H1 (cell line): ENCODE results near the gene GSDMA. TPM values are rescaled to one million over a fixed set of nuclear protein-coding genes. Genes with fewer than 3 reads are reported as not detected.
A peak's percentile ranks its signal among the peaks of the same experiment; 100 is the strongest.

Experiments used
- CTCF ChIA-PET: fragments of 300-600 bp; sonication (Branson Sonifier 250); formaldehyde crosslinking; loops from one replicate; lab custom pipeline; 2021; ENCODE audit not compliant: partially characterized antibody; lab: Charles Lee
- POLR2A ChIA-PET: fragments of 300-600 bp; sonication (Branson Sonifier 250); formaldehyde crosslinking; loops from one replicate; lab custom pipeline; 2021; ENCODE audit warnings: inconsistent platforms; ENCODE audit not compliant: partially characterized antibody; lab: Charles Lee
- DNase-seq, 2 experiments: peaks; one replicate each; pipeline versions ENCODE4 v3.0.0 to v3.0.0-alpha.2; 2010 to 2022; ENCODE audit warnings: low spot score in 2 of 2, low read depth in 1 of 2, mixed read lengths in 1 of 2
- FAIRE-seq: peaks from 2 replicates; lab custom pipeline; 2011; peaks lifted over from hg19 to GRCh38; lab: Jason Lieb, UNC
- H2AFZ ChIP-seq: 2 replicates; pipeline ENCODE4 v1.8.1; 2012; ENCODE audit warnings: low read length, inconsistent platforms
- H2AK5ac ChIP-seq: 2 replicates; pipeline ENCODE4 v1.6.1; 2013; ENCODE audit warnings: low read depth, low read length
- H2BK120ac ChIP-seq: replicated peaks from 2 replicates; pipeline ENCODE3; 2013; ENCODE audit warnings: low read depth, low read length, inconsistent platforms
- H2BK12ac ChIP-seq: 2 replicates; pipeline ENCODE4 v1.6.1; 2013; ENCODE audit warnings: low read depth, low read length
- H2BK15ac ChIP-seq: 2 replicates; pipeline ENCODE4 v1.6.1; 2013; ENCODE audit warnings: low read length
- H2BK20ac ChIP-seq: 2 replicates; pipeline ENCODE4 v1.6.1; 2013; ENCODE audit warnings: low read length
- H2BK5ac ChIP-seq: 2 replicates; pipeline ENCODE4 v1.6.1; 2013; ENCODE audit warnings: low read depth, low read length
- H3K14ac ChIP-seq: 2 replicates; pipeline ENCODE4 v1.6.1; 2013; ENCODE audit warnings: inconsistent platforms; ENCODE audit not compliant: insufficient read length
- H3K18ac ChIP-seq: 2 replicates; pipeline ENCODE4 v1.6.1; 2013; ENCODE audit warnings: low read length; ENCODE audit errors: extremely low read depth
- H3K23ac ChIP-seq: 2 replicates; pipeline ENCODE4 v1.6.1; 2013; ENCODE audit warnings: inconsistent platforms; ENCODE audit not compliant: insufficient read length
- H3K23me2 ChIP-seq: 2 replicates; pipeline ENCODE4 v1.6.1; 2013; ENCODE audit warnings: low read depth, low read length
- H3K27ac ChIP-seq: 2 replicates; pipeline ENCODE4 v1.6.1; 2011; ENCODE audit warnings: low read depth, low read length, inconsistent platforms
- H3K27me3 ChIP-seq, 4 experiments: replicated peaks in 1 of 4; 1 replicate in 1 of 4; 2 replicates in 3 of 4; pipeline versions ENCODE4 v1.6.1 to v1.8.1; 2011 to 2013; ENCODE audit warnings: low read length in 3 of 4, mild to moderate bottlenecking in 3 of 4, inconsistent platforms in 2 of 4, mixed read lengths in 2 of 4, moderate library complexity in 1 of 4; ENCODE audit not compliant: control insufficient read depth in 3 of 4, insufficient read depth in 3 of 4; ENCODE audit errors: extremely low read depth in 1 of 4
- H3K36me3 ChIP-seq, 4 experiments: 2 replicates each; pipeline versions ENCODE4 v1.6.1 to v1.8.1; 2011 to 2013; ENCODE audit warnings: mild to moderate bottlenecking in 4 of 4, low read length in 3 of 4, moderate library complexity in 2 of 4, control low read depth in 1 of 4, inconsistent platforms in 1 of 4; ENCODE audit not compliant: insufficient read depth in 4 of 4, control insufficient read depth in 2 of 4
- H3K4ac ChIP-seq: replicated peaks from 2 replicates; pipeline ENCODE3; 2013; ENCODE audit warnings: low read length, low read depth, mixed read lengths, inconsistent platforms; ENCODE audit not compliant: insufficient read length
- H3K4me1 ChIP-seq, 4 experiments: replicated peaks in 1 of 4; 1 replicate in 1 of 4; 2 replicates in 3 of 4; pipeline versions ENCODE4 v1.6.1 to v1.8.1; 2011 to 2013; ENCODE audit warnings: low read length in 3 of 4, inconsistent platforms in 2 of 4, mixed read lengths in 1 of 4; ENCODE audit not compliant: insufficient read depth in 4 of 4, control insufficient read depth in 3 of 4
- H3K4me2 ChIP-seq, 2 experiments: 2 replicates each; pipeline versions ENCODE4 v1.6.1 to v1.8.1; 2011 to 2013; ENCODE audit warnings: low read depth in 2 of 2, low read length in 2 of 2, control low read depth in 1 of 2, inconsistent platforms in 1 of 2, mild to moderate bottlenecking in 1 of 2; ENCODE audit not compliant: insufficient read depth in 1 of 2
- H3K4me3 ChIP-seq, 4 experiments: fragments of 200-600, 300-600 bp in 1 of 4; sonication (generic), shearing (Covaris generic), sonication (Bioruptor Twin) in 1 of 4; 2 replicates each; pipeline versions ENCODE4 v1.5.1 to v1.8.1; 2011 to 2016; ENCODE audit warnings: low read length in 4 of 4, low read depth in 3 of 4, control low read depth in 2 of 4, inconsistent platforms in 2 of 4, mild to moderate bottlenecking in 2 of 4, mixed read lengths in 1 of 4, moderate library complexity in 1 of 4; ENCODE audit not compliant: insufficient read depth in 2 of 4; ENCODE audit errors: extremely low read depth in 1 of 4
- H3K56ac ChIP-seq: replicated peaks from 2 replicates; pipeline ENCODE3; 2013; ENCODE audit warnings: low read depth, mild to moderate bottlenecking, mixed read lengths, low read length, inconsistent platforms; ENCODE audit not compliant: insufficient read length
- H3K79me1 ChIP-seq: 2 replicates; pipeline ENCODE4 v1.6.1; 2013; ENCODE audit warnings: low read depth, low read length, control low read depth
- H3K79me2 ChIP-seq, 2 experiments: 2 replicates each; pipeline versions ENCODE4 v1.6.1 to v1.8.1; 2012 to 2013; ENCODE audit warnings: low read length in 2 of 2, mild to moderate bottlenecking in 2 of 2, inconsistent platforms in 1 of 2; ENCODE audit not compliant: insufficient read depth in 2 of 2, control insufficient read depth in 1 of 2
- H3K9ac ChIP-seq, 4 experiments: replicated peaks in 1 of 4; 1 replicate in 1 of 4; 2 replicates in 3 of 4; pipeline versions ENCODE4 v1.6.1 to v1.8.1; 2011 to 2013; ENCODE audit warnings: low read depth in 3 of 4, low read length in 3 of 4, control low read depth in 2 of 4, mild to moderate bottlenecking in 2 of 4, moderate library complexity in 2 of 4, inconsistent platforms in 1 of 4; ENCODE audit errors: extremely low read depth in 1 of 4
- H3K9me3 ChIP-seq, 2 experiments: 2 replicates each; pipeline versions ENCODE4 v1.6.1 to v1.8.1; 2012 to 2013; ENCODE audit warnings: mild to moderate bottlenecking in 2 of 2, moderate library complexity in 2 of 2, control low read depth in 1 of 2, inconsistent platforms in 1 of 2, low read depth in 1 of 2, low read length in 1 of 2, mixed read lengths in 1 of 2; ENCODE audit not compliant: insufficient read depth in 2 of 2
- H4K20me1 ChIP-seq, 2 experiments: replicated peaks in 1 of 2; 2 replicates each; pipeline versions ENCODE3 to v1.8.1; 2011 to 2013; ENCODE audit warnings: inconsistent platforms in 2 of 2, low read length in 2 of 2, mild to moderate bottlenecking in 1 of 2; ENCODE audit not compliant: insufficient read depth in 2 of 2, control insufficient read depth in 1 of 2
- H4K5ac ChIP-seq: 2 replicates; pipeline ENCODE4 v1.6.1; 2013; ENCODE audit warnings: low read length, low read depth, mixed read lengths, inconsistent platforms; ENCODE audit not compliant: insufficient read length
- H4K8ac ChIP-seq: 2 replicates; pipeline ENCODE4 v1.8.0; 2013; ENCODE audit warnings: mild to moderate bottlenecking, moderate library complexity, low read length, inconsistent platforms; ENCODE audit not compliant: insufficient read depth; ENCODE audit errors: extremely low read depth
- H4K91ac ChIP-seq: replicated peaks from 2 replicates; pipeline ENCODE3; 2013; ENCODE audit warnings: low read length, mixed read lengths, inconsistent platforms; ENCODE audit not compliant: insufficient read length
- CHD1 ChIP-seq: IDR thresholded peaks from 2 replicates; pipeline ENCODE4 v1.6.1; 2012; ENCODE audit warnings: low read depth, low read length, improper control_type of control experiment
- GTF2F1 ChIP-seq: IDR thresholded peaks from 2 replicates; pipeline ENCODE4 v1.6.1; 2012; ENCODE audit warnings: low read depth, low read length, improper control_type of control experiment, borderline replicate concordance
- JUN ChIP-seq: IDR thresholded peaks from 2 replicates; pipeline ENCODE4 v1.6.1; 2011; ENCODE audit warnings: low read depth, mild to moderate bottlenecking, improper control_type of control experiment, low read length
- POLR2A ChIP-seq, 2 experiments: IDR thresholded peaks; 1 replicate in 1 of 2; 2 replicates in 1 of 2; pipeline ENCODE4 v1.6.1; 2011; ENCODE audit warnings: low read depth in 2 of 2, low read length in 2 of 2, mild to moderate bottlenecking in 2 of 2; ENCODE audit errors: control extremely low read depth in 1 of 2
- SP1 ChIP-seq: IDR thresholded peaks from 2 replicates; pipeline ENCODE4 v1.6.1; 2011; ENCODE audit warnings: low read depth, low read length
- TAF1 ChIP-seq: IDR thresholded peaks from 2 replicates; pipeline ENCODE4 v1.6.1; 2011; ENCODE audit warnings: mild to moderate bottlenecking, low read depth, low read length
- TEAD4 ChIP-seq: IDR thresholded peaks from 2 replicates; pipeline ENCODE4 v1.6.1; 2012; ENCODE audit warnings: low read depth, low read length, inconsistent platforms, mixed read lengths
- USF2 ChIP-seq: IDR thresholded peaks from 2 replicates; pipeline ENCODE4 v1.6.1; 2011; ENCODE audit warnings: low read length, improper control_type of control experiment
- WGBS, 2 experiments: shearing (Covaris generic) in 1 of 2; methylation state at CpG; one replicate each; pipeline versions ENCODE4 v1.1.6 to v1.1.7; 2013 to 2015; ENCODE audit warnings: low lambda C conversion rate in 2 of 2, mixed read lengths in 2 of 2, inconsistent platforms in 1 of 2, low coverage in 1 of 2, missing lambda C conversion rate in 1 of 2; ENCODE audit not compliant: insufficient replicate concordance in 2 of 2, insufficient coverage in 1 of 2, insufficient read length in 1 of 2; ENCODE audit errors: extremely low coverage in 1 of 2, missing lambda C conversion rate in 1 of 2; 5-methylcytosine and 5-hydroxymethylcytosine counted together
- polyA plus RNA-seq, 7 experiments: library from polyadenylated mRNA; depleted of rRNA in 3 of 7; stranded (reverse) in 5 of 7; unstranded in 2 of 7; fragments of >200 nt in 5 of 7; fragments of 200-250 nt in 2 of 7; gene quantifications; 1 replicate in 5 of 7; 2 replicates in 1 of 7; 4 replicates in 1 of 7; pipeline versions ENCODE4 v1.2.1 to v1.2.3, GENCODE V29; 2011 to 2013; ENCODE audit warnings: missing spikeins in 2 of 7, mixed read lengths in 2 of 7
- total RNA-seq: library from RNA; stranded (reverse); fragmentation: NEBNext Ultra II Directional; extraction: Animal tissue kit (Norgen Biotek cat#: 25700); gene quantifications from 2 replicates; pipeline ENCODE4 v1.2.1, GENCODE V29; 2021

GSDMA gene
- total and polyA plus RNA-seq, 2 of the 8 experiments (the other 6 are each of a cell fraction or from before 2014, with no cell fraction given) = 0.03 TPM; not detected in 1

- Histone ChIP-seq H3K79me1 (no peaks in the 10 kb centered on the region), H3K27ac (no peak overlapping the region), H3K23ac (no peak overlapping the region), H2AFZ (no peak overlapping the region), H3K27me3 (peaks cover 0 to 3% (median 1%) of the 10 kb centered on the region in 4 experiments; a peak in 3 of 7 replicates), H2BK120ac (no peak overlapping the region), H4K91ac (no peak overlapping the region), H3K4me1 (no peaks in the 10 kb centered on the region), H4K8ac (peak overlapping the region; percentile 11; the same call in 1 of the 2 replicates), H4K5ac (no peak overlapping the region), H2BK12ac (no peak overlapping the region), H2BK20ac (no peak overlapping the region), H2BK5ac (no peak overlapping the region), H2BK15ac (no peak overlapping the region), H3K56ac (no peak overlapping the region), H3K36me3 (no peaks in the 10 kb centered on the region), H4K20me1 (no peaks in the 10 kb centered on the region), H3K4ac (no peak overlapping the region), H3K18ac (no peak overlapping the region), H3K4me3 (no peak overlapping the region), H2AK5ac (no peak overlapping the region), H3K9ac (no peak overlapping the region; a peak in 1 of 7 replicates), H3K79me2 (no peaks in the 10 kb centered on the region), H3K9me3 (no peaks in the 10 kb centered on the region), H3K23me2 (no peaks in the 10 kb centered on the region), H3K4me2 (no peak overlapping the region), H3K14ac (no peak overlapping the region)
- POLR2A ChIA-PET = interaction anchor here (0.7 kb wide), 1 partner anchor 12 kb away, joined by 3 read pairs; no protein-coding TSS in a partner anchor
- FAIRE-seq (no peak), DNase-seq (no peak)
- TF ChIP-seq POLR2A (IDR thresholded peaks at IDR 0.05; ENCODE audit: control extremely low read depth in 1 of 2, low read depth in 2 of 2, low read length in 2 of 2) (no peak), TEAD4 (no peak), SP1 (no peak), CHD1 (no peak), TAF1 (no peak), USF2 (no peak), GTF2F1 (no peak), JUN (no peak)
- 87% methylated on average over 6 of the region's 7 CpGs; no CpG with 5 or more reads in 1 of the 2 experiments for WGBS, 2 experiments
- CTCF ChIA-PET = interaction anchor here (1.1 to 11.9 kb wide), 4 partner anchors 10 to 124 kb away, joined by 3 to 96 read pairs (median 6); partner anchors contain the start of genes GSDMA and PSMD3
These were observed 7.4 kb downstream of the GSDMA start for GRCh38 chr17:39970157-39970692.
